GM19328 (cell line): ENCODE data around the gene RAD51B.

Experiments
- ATAC-seq: cut with Tn5 transposase; IDR thresholded peaks from one replicate; pipeline ENCODE4 v1.9.1; 2021; ENCODE audit warnings: mild to moderate bottlenecking, moderate library complexity; ENCODE audit not compliant: unreplicated experiment

The RAD51B gene

GRCh38 chr14:68573722-68574121 is 754.1 kb downstream of the RAD51B start:
- no peak for ATAC-seq

- no peak for ATAC-seq
Observed at GRCh38 chr14:68574461-68574860, 754.9 kb downstream of the RAD51B start.

GRCh38 chr14:68574906-68575305 is 755.3 kb downstream of the RAD51B start:
- no peak for ATAC-seq

GRCh38 chr14:68575426-68575825 is 755.8 kb downstream of the RAD51B start:
- no peak for ATAC-seq

GRCh38 chr14:68576031-68576430 is 756.5 kb downstream of the RAD51B start:
- ATAC-seq = no peak

- ATAC-seq = no peak
Observed at GRCh38 chr14:68576496-68577244, 757.1 kb downstream of the RAD51B start.

- ATAC-seq = no peak
Observed at GRCh38 chr14:68577802-68578541, 758.4 kb downstream of the RAD51B start.

- ATAC-seq = no peak
Observed at GRCh38 chr14:68578597-68578996, 759.0 kb downstream of the RAD51B start.

GRCh38 chr14:68580096-68580645 is 760.6 kb downstream of the RAD51B start:
- no peak for ATAC-seq

- ATAC-seq = no peak
Observed at GRCh38 chr14:68580671-68581070, 761.1 kb downstream of the RAD51B start.

- ATAC-seq = no peak
Observed at GRCh38 chr14:68583548-68584280, 764.1 kb downstream of the RAD51B start.

GRCh38 chr14:68584786-68585185 is 765.2 kb downstream of the RAD51B start:
- no peak for ATAC-seq

GRCh38 chr14:68585690-68586089 is 766.1 kb downstream of the RAD51B start:
- ATAC-seq = no peak

- no peak for ATAC-seq
Observed at GRCh38 chr14:68586896-68587751, 767.5 kb downstream of the RAD51B start.

GRCh38 chr14:68587931-68588330 is 768.4 kb downstream of the RAD51B start:
- ATAC-seq = no peak

GRCh38 chr14:68589447-68590200 is 770.0 kb downstream of the RAD51B start:
- ATAC-seq = no peak

- no peak for ATAC-seq
Observed at GRCh38 chr14:68590201-68590522, 770.6 kb downstream of the RAD51B start.

- no peak for ATAC-seq
Observed at GRCh38 chr14:68591786-68592185, 772.2 kb downstream of the RAD51B start.

- ATAC-seq = no peak
Observed at GRCh38 chr14:68592948-68593556, 773.5 kb downstream of the RAD51B start.
